HG02623 (cell line): ENCODE data around the gene C16orf95.

Experiments used
- ATAC-seq: cut with Tn5 transposase; IDR thresholded peaks from one replicate; pipeline ENCODE4 v1.9.1; 2021; ENCODE audit warnings: moderate library complexity; ENCODE audit not compliant: unreplicated experiment

The C16orf95 gene

DNA sequence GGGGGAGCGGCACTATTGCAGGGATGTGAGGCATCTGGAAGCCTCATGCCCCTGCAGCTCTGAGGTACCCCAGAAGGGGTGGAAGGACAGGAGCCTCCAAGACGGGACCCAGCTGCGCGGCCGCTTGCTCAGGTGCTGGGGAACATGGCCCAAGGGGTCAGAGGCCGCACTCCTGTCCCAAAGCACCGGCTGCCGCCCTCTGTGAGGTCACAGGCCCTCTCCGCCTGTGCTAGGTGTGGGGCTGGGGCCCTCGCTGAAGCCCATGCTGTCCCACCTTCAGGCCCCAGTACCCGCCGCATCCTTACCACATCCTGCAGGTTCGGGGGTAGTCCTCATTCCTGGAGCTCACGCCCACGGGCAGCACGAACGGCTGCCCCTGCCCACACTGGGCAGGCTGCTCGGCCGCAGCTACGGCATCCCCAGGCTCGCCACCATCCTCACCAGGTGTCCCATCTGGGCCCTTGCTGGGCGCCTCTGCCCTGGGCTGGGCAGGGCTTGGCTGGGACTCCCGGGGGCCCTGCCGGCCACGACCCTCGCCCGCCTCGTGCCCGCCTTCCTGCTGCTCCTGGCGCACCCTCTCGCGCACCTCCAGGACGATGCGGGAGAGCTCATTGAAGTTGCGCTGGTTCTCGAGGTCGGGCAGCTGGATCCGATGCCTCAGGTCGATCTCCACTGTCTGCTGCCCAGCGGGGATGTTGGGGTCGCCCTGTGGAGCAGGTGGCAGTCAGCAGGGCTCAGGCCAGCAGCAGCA lies 16.6 kb upstream of the C16orf95 start:
- no peak for ATAC-seq

DNA sequence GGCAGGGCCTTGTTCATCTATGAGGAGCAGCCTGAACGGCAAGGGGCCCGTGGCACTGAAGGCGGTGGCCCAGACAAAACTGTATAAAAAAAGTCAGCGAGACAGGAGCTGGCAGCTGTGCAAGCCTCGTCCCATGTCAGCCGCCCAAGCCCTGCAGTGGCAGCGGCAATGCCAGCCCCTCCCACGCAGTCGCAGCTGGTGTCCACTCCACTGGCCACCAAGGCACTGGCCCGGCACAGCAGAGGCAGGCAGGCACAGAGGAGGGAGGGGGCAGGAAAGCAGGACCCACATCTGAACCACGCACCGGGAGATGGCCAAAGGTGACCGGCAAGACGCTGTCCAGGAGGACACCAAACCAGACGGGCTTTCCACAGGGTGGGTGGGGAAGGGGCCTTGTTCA lies 15.9 kb upstream of the C16orf95 start:
- ATAC-seq, result no peak

DNA sequence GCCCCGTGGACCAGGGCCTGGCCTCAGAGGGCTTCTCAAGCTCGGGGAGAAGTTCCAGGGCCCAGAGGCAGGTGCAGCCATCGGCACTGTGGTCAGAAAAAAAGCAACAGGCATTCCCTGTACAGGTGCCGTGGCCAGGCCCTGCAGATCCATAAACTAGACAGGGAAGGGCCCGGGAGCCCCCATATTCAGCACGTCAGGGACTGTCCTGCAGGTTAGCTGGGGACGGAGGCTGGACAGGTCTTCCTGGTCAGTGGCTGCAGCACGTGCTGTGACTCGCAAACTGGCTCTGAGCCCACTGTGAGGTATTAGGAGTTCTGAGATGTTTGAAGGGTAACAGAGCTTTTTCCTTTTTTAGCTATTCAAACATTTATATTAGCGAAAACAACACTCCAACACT lies 15.0 kb upstream of the C16orf95 start:
- no peak for ATAC-seq

DNA sequence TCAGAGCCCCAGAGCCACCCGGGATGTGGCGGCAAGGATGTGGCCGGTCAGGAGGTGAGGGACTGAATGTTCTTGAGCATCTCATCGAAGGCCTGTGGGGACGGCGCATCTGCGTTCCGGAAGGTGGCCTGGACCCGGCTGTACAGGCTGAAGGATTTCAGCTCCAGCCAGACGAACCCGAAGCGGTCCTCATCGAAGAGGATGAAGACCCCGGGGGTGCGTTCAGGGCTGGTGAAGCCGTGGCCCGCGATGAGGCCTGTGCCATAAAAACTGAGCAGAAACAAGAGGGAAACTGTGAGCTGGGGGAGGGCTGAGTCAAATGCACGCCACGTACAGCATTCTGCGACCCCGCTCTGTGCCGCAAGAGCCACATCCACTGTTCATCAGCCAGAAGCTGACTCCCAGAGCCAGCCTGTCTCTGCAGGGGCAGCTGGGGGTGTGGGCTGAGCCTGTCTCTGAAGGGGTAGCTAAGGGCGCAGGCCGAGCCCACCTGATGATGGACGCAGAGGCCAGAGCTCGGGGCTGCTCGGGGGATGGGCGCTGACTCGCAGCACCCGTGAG lies 14.1 kb upstream of the C16orf95 start:
- ATAC-seq, result no peak

DNA sequence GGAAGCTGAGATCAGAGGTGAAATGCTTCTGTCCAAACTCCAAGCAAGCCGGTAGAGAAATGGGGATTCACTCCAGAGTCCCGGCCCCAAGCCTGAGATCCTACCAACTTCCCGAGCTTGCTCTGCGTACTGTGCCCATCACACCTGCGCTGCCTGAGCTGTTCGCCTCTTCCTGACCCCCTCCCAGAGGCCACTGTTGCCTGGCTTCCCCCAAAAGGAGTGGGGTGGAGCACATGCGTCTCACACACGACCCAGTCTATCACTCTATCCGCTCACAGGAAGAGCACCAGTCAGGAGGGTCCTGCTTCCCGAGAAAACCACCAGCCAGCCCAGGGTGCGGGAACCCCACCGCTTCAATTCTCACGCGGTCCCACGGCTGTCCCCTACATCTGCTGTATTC lies 13.5 kb upstream of the C16orf95 start:
- ATAC-seq, result no peak

GRCh38 chr16:87330257-87330624 lies 13.0 kb upstream of the C16orf95 start:
- ATAC-seq, result no peak

DNA sequence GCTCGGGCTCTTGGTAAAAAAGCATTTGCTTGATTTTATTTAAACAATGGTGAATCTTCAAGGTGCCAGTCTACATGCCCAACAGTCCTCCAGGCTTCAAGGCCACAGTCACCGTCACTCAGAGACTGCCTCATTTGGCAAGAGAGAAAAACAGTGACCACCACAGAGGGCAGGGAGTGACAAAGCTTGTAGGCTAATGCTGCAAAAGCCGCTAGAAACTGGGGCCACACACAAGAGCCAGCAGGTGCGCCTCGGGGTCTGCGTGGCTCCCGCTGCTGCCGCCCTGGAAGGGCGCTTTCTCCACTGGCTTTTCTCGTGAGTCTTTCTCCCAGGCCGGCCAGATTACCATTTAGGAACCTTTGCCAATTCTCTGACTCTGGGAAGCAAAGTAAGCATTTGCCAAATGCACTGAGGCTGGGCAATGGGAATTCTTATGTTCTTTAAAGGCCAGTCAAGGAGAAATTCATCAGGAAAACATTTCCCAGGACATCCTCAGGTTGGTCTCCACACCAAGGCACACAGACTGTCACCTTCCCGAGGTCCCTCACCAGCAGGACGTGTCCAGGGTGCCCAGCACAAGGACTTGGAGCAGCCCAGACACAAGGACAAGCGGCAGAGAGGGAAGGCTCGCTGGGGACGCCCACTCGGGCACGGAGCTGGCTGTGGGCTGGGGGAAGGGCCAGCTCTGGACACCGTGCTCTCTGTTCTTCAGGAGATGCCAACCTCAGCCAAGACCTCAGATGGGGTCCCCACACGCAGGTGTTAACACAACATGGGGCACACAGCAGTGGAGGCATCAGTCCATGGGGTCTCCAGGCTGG lies 12.5 kb upstream of the C16orf95 start:
- ATAC-seq, result no peak

GRCh38 chr16:87328846-87329245 lies 11.7 kb upstream of the C16orf95 start:
- ATAC-seq, result no peak

- ATAC-seq, result no peak
Observed at GRCh38 chr16:87327798-87328495, 10.8 kb upstream of the C16orf95 start.

DNA sequence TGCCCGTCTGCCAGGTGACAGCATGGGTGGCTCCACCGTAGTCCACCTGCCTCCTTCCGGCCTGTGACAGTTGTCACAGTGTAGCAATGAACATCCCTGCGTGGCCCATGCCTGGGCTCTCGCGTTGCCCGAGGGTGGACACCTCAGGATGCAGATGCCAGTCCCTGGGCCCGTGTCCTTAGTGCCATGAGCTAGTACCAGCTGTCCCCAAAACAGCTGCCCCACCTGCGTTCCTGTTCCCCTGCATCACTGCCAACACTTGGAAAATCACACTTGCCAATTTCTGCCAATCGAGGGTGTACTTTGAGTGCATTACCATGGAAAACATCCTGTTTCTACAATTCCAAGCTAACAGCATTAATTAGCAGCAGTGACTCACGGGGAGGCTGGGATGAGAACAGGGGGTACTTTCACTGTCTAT lies 9.0 kb upstream of the C16orf95 start:
- ATAC-seq, result no peak

- ATAC-seq, result no peak
Observed at GRCh38 chr16:87325423-87325858, 8.2 kb upstream of the C16orf95 start.

DNA sequence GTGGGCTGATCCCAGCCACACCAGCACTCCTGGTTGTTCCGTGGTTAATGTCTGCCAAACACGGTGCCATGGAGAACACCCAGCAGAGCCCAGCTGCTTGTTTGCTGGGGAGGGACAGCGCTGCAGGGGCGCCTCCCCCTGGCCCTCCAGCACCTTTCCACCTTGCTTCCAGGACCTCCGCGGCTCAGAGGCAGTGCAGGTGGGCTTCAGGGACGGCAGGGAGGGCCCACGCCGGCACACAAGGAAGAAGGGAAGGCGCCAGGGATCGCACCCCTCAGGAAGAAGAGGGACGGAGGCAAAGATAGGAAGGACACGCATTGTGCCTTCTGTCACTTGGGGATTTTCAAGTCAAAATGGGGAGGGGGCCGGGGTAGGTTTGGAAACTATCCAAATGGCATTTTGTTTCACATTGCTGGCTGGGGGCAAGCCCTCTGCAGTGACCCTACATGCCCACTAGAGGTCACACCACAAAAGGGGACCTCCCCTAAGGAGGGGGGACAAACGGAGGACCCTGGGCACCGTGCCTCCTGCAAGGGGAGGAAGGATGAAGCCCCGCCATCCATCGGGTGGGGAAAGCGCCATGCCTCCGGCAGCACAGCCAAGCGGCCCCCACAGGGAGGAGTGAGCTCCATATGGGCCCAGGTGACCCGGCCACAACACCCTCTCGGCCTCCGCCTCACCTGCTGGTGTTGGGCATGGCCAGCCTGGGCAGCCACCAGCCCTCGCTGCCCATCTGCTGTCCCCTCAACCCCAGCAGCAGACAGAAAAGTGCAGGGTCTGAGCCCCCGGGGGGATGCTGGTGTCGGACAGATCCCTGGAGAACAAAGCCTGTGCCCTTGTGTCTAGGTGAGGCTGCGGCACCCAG lies 7.5 kb upstream of the C16orf95 start:
- ATAC-seq, result no peak

- ATAC-seq, result no peak
Observed at GRCh38 chr16:87323727-87324410, 6.7 kb upstream of the C16orf95 start.

DNA sequence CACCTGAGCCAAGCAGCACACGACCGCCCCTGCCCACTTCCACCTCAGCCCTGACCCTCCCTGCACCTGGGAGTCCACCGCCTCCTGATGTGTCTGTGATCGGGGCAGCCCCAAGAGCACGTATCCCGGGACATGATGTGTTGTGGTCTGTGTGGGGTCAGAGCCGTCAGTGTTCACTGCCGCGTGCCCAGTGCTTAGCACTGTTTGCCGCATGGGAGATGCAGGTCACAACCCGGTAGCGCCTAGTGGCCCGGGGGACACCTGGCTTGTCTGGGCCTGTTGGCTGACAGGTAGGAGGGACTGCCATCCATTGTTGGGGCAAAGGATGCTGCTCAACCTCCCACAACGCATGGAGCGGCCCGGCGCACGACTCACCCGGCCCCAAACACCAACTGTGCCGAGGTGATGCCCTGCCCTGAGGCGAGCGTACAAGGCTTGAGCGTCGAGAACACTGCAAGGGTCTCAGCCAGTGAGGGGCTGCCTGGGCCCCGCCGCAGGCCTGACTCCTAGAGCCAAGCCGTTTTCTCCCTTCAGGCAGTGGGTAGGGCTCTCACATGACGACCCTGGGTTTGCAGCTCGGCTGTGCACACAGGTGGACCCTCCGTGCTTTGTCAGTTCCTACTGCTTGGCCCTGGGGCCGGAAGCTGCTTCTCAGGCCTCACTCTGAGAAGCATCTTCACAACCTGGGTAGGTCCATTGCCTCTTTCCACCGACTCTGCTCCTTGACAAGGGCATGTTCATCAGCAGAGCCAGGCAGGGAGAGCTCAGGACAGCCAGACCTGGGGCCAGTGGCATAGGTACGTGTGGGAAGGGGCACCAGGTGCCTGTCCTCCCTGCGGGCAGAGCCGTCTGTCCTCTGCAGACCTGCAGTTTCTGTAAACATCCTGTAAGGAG lies 5.9 kb upstream of the C16orf95 start:
- ATAC-seq, result no peak

GRCh38 chr16:87322360-87322759 lies 5.2 kb upstream of the C16orf95 start:
- no peak for ATAC-seq

GRCh38 chr16:87321336-87322107 lies 4.3 kb upstream of the C16orf95 start:
- ATAC-seq, result no peak

DNA sequence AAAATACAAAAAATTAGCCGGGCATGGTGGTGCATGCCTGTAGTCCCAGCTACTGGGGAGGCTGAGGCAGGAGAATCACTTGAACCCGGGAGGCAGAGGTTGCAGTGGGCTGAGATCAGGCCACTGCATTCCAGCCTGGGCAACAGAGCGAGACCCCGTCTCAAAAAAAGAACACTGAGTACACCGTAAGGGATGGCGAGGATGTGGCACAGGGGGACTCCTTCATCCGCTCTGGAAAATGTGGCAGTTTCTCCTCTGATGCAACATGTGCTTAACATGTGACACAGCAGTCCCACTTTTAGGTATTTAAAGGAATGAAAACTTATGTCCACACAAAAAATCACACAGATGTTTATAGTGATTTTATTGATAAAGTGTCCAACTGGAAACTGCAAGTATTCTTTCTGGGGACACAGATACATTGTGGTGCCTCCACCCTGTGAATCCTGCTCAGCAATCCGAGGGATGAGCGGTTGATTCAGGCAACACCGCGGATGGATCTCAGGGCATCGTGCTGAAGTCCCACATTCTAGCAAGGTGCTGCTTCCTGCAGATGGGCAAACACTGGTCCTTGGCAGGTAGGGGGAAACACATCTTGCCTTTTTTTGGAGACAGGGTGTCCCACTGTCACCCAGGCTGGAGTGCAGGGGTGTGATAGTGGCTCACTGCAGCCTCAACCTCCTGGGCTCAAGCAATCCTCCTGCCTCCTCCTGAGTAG lies 3.5 kb upstream of the C16orf95 start:
- no peak for ATAC-seq
